HCT116 (cell line): ENCODE data around the gene EXD3. TPM values are rescaled to one million over a fixed set of nuclear protein-coding genes. Genes with fewer than 3 reads are reported as not detected.

Experiments used
- ATAC-seq: fragments of 200-7000 bp; cut with Tn5 transposase; 2 replicates; pipeline ENCODE4 v1.9.1; 2020; ENCODE audit warnings: mild to moderate bottlenecking, moderate library complexity
- BruUV-seq: library from RNA; stranded (reverse); fragments of 400-500 nt; replicated peaks from 2 replicates; lab custom pipeline; 2021; lab: Mats Ljungman, UMichigan
- CTCF ChIA-PET: fragments of 300-600 bp; sonication (Branson Sonifier 250); formaldehyde crosslinking; loops from one replicate; lab custom pipeline; 2021; ENCODE audit warnings: antibody characterized with exemption; lab: Charles Lee
- POLR2A ChIA-PET: fragments of 300-600, 350-600 bp; sonication (Branson Sonifier 250); formaldehyde crosslinking; loops from one replicate; lab custom pipeline; 2021; ENCODE audit warnings: antibody characterized with exemption; lab: Charles Lee
- RAD21 ChIA-PET, 2 experiments: fragments of 300-600 bp; sonication (Branson Sonifier 250); formaldehyde crosslinking; loops; one replicate each; lab custom pipeline; 2023; ENCODE audit warnings: low total read pairs in 2 of 2; ENCODE audit not compliant: uncharacterized antibody in 2 of 2, unreplicated experiment in 2 of 2, low non-redundant PET in 1 of 2; lab: Charles Lee
- DNase-seq: peaks from one replicate; pipeline ENCODE4 v3.0.0-alpha.2; 2010; ENCODE audit warnings: low read depth, low spot score
- H2AFZ ChIP-seq: fragments of 200-600 bp; shearing (Covaris generic), sonication (generic); 2 replicates; pipeline ENCODE4 v1.6.1; 2017; ENCODE audit warnings: low read depth, mixed run types, mixed read lengths, antibody characterized with exemption, low read length; ENCODE audit not compliant: poor library complexity, severe bottlenecking
- H3K27ac ChIP-seq: 2 replicates; pipeline ENCODE4 v1.5.1; 2012; ENCODE audit warnings: low read depth, low read length
- H3K27me3 ChIP-seq: fragments of 200-600 bp; sonication (generic); 2 replicates; pipeline ENCODE4 v1.6.1; 2016; ENCODE audit warnings: mixed run types, low read length, mixed read lengths; ENCODE audit not compliant: insufficient read depth
- H3K36me3 ChIP-seq, 2 experiments: fragments of 200-500 bp in 1 of 2; fragments of 200-600 bp in 1 of 2; sonication (Bioruptor generic) in 1 of 2; sonication (generic) in 1 of 2; 2 replicates each; pipeline versions ENCODE4 v1.5.1 to v1.6.1; 2014 to 2016; ENCODE audit warnings: low read length in 2 of 2, inconsistent platforms in 1 of 2, mixed read lengths in 1 of 2, mixed run types in 1 of 2; ENCODE audit not compliant: insufficient read depth in 2 of 2, control insufficient read depth in 1 of 2
- H3K4me1 ChIP-seq, 2 experiments: fragments of 200-600 bp in 1 of 2; sonication (generic) in 1 of 2; 2 replicates each; pipeline versions ENCODE4 v1.5.1 to v1.6.1; 2012 to 2017; ENCODE audit warnings: low read length in 2 of 2, inconsistent platforms in 1 of 2, mild to moderate bottlenecking in 1 of 2, mixed read lengths in 1 of 2, mixed run types in 1 of 2, moderate library complexity in 1 of 2; ENCODE audit not compliant: insufficient read depth in 2 of 2, control insufficient read depth in 1 of 2
- H3K4me2 ChIP-seq: fragments of 200-600 bp; sonication (generic); 2 replicates; pipeline ENCODE4 v1.6.1; 2017; ENCODE audit warnings: mixed run types, low read length, mixed read lengths
- H3K4me3 ChIP-seq, 2 experiments: fragments of 200-600 bp in 1 of 2; sonication (generic) in 1 of 2; replicated peaks in 1 of 2; 2 replicates each; pipeline ENCODE4 v1.5.1; 2011 to 2016; ENCODE audit warnings: low read length in 2 of 2, control low read depth in 1 of 2, low read depth in 1 of 2, mild to moderate bottlenecking in 1 of 2, mixed read lengths in 1 of 2, mixed run types in 1 of 2
- H3K79me2 ChIP-seq: fragments of 200-600 bp; sonication (generic); 2 replicates; pipeline ENCODE4 v1.6.1; 2017; ENCODE audit warnings: mild to moderate bottlenecking, mixed run types, low read length, moderate library complexity, mixed read lengths; ENCODE audit not compliant: insufficient read depth
- H3K9ac ChIP-seq: fragments of 200-600 bp; sonication (generic); 2 replicates; pipeline ENCODE4 v1.6.1; 2016; ENCODE audit warnings: low read length, mixed read lengths
- H3K9me2 ChIP-seq: fragments of 200-600 bp; sonication (generic), shearing (Covaris generic); 2 replicates; pipeline ENCODE4 v1.6.1; 2017; ENCODE audit warnings: mixed run types, mild to moderate bottlenecking, moderate library complexity; ENCODE audit not compliant: insufficient read depth
- H3K9me3 ChIP-seq, 2 experiments: fragments of 200-500 bp in 1 of 2; fragments of 200-600 bp in 1 of 2; sonication (Bioruptor generic) in 1 of 2; sonication (generic) in 1 of 2; 2 replicates each; pipeline ENCODE4 v1.6.1; 2014 to 2017; ENCODE audit warnings: low read length in 2 of 2, mixed read lengths in 2 of 2, inconsistent platforms in 1 of 2, low read depth in 1 of 2, mild to moderate bottlenecking in 1 of 2, mixed run types in 1 of 2, moderate library complexity in 1 of 2; ENCODE audit not compliant: control insufficient read depth in 1 of 2, insufficient read depth in 1 of 2
- H4K20me1 ChIP-seq: fragments of 200-600 bp; sonication (generic), shearing (Covaris generic); 2 replicates; pipeline ENCODE4 v1.6.1; 2017; ENCODE audit warnings: mixed run types, mild to moderate bottlenecking, moderate library complexity; ENCODE audit not compliant: insufficient read depth
- POLR2A ChIP-seq: IDR thresholded peaks from 2 replicates; pipeline ENCODE4 v1.7.0; 2011; ENCODE audit warnings: borderline replicate concordance; ENCODE audit not compliant: insufficient read depth, insufficient read length; ENCODE audit errors: extremely low read depth
- YY1 ChIP-seq: IDR thresholded peaks from 2 replicates; pipeline ENCODE4 v1.6.1; 2011; ENCODE audit warnings: low read length, low read depth, moderate library complexity, mild to moderate bottlenecking; ENCODE audit not compliant: insufficient replicate concordance; ENCODE audit errors: extremely low read depth
- intact Hi-C: fragments of 100-400 bp; cut with micrococcal nuclease; formaldehyde crosslinking; loops from 2 replicates; pipeline ENCODE4 v1.10.0; 2022
- total RNA-seq: library from RNA; stranded (reverse); gene quantifications from one replicate; pipeline ENCODE4 v1.2.1, GENCODE V29; 2021; ENCODE audit not compliant: unreplicated experiment
- TF ChIP-seq, protein P1 (sequence below): IDR thresholded peaks from 2 replicates; pipeline ENCODE4 v1.6.1; 2012; ENCODE audit warnings: low read depth

EXD3 gene
- total RNA-seq, 1 experiment from 2014 or later, result 25.4 TPM

DNA sequence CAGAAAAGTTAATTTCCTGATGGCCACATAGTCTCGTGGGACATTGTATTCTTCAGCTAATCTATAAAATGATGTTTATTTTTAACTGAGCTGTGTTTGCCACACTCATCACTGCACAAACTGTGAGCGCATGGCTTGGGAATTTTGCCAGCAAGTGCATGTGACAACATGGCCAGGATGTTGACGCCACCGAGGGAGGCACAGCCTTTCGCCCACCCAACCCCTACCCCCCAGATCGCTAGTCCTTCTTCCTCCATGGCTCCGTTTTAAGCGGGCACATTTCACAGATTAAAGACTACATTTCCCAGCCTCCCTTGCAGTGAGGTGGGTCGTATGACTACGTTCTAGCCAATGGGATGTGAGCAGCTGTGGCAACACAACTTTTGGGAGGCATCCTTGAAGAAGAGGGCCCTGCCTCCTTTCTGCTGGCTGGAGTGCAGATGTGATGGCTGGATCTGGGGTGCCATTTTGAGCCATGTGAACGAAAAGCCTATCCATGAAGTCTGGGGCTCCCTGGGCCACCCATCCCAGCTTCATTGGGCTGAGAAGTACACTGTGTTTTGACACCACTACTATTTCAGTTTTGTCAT lies 128.8 kb downstream of the EXD3 start:
- peak; percentile 76 for ATAC-seq
- POLR2A ChIA-PET, result no interaction called here

More for the DNA sequence above, 128.8 kb downstream of the EXD3 start:
- ChIA-PET RAD21 (interaction anchor here in 1 of 2 experiments (0.5 kb wide), 1 partner anchor 132 kb away, joined by 4 read pairs; no protein-coding TSS in a partner anchor), CTCF (interaction anchor here (0.8 to 1.0 kb wide), 4 partner anchors 8 to 129 kb away, joined by 3 to 5 read pairs (median 4); partner anchors contain the start of genes EXD3, NOXA1 and NRARP)
- Histone ChIP-seq H3K27ac (peak overlapping the region; percentile 34), H3K79me2 (no peaks in the 10 kb centered on the region), H3K9me3 (no peaks in the 10 kb centered on the region), H3K4me2 (peak overlapping the region; percentile 80), H3K36me3 (no peaks in the 10 kb centered on the region), H3K9me2 (no peaks in the 10 kb centered on the region), H3K4me3 (no peak overlapping the region), H3K9ac (no peak overlapping the region), H3K4me1 (peaks cover 23 to 50% of the 10 kb centered on the region in 2 experiments), H2AFZ (peak overlapping the region; percentile 31), H3K27me3 (no peaks in the 10 kb centered on the region), H4K20me1 (no peaks in the 10 kb centered on the region; the same call in 1 of the 2 replicates)
- no TSS peak for BruUV-seq
- DNase-seq, result peak; percentile 74
- peak; percentile 82 for TF ChIP-seq YY1
- TF ChIP-seq, protein P1, sequence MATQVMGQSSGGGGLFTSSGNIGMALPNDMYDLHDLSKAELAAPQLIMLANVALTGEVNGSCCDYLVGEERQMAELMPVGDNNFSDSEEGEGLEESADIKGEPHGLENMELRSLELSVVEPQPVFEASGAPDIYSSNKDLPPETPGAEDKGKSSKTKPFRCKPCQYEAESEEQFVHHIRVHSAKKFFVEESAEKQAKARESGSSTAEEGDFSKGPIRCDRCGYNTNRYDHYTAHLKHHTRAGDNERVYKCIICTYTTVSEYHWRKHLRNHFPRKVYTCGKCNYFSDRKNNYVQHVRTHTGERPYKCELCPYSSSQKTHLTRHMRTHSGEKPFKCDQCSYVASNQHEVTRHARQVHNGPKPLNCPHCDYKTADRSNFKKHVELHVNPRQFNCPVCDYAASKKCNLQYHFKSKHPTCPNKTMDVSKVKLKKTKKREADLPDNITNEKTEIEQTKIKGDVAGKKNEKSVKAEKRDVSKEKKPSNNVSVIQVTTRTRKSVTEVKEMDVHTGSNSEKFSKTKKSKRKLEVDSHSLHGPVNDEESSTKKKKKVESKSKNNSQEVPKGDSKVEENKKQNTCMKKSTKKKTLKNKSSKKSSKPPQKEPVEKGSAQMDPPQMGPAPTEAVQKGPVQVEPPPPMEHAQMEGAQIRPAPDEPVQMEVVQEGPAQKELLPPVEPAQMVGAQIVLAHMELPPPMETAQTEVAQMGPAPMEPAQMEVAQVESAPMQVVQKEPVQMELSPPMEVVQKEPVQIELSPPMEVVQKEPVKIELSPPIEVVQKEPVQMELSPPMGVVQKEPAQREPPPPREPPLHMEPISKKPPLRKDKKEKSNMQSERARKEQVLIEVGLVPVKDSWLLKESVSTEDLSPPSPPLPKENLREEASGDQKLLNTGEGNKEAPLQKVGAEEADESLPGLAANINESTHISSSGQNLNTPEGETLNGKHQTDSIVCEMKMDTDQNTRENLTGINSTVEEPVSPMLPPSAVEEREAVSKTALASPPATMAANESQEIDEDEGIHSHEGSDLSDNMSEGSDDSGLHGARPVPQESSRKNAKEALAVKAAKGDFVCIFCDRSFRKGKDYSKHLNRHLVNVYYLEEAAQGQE, result no peak
- peak; percentile 78 for TF ChIP-seq POLR2A
- intact Hi-C loops, result loop anchor here (2.0 to 5.0 kb wide), 2 partner anchors 128 to 151 kb away; partner anchors contain the start of genes EXD3 and NOXA1
